ENCODE measurements around the gene CFI.
"Not testable (repeated sequence)": the region's sequence is repeated elsewhere in the genome, so short reads cannot be mapped to it uniquely, and the experiment has no call there.

Gene CFI

DNA sequence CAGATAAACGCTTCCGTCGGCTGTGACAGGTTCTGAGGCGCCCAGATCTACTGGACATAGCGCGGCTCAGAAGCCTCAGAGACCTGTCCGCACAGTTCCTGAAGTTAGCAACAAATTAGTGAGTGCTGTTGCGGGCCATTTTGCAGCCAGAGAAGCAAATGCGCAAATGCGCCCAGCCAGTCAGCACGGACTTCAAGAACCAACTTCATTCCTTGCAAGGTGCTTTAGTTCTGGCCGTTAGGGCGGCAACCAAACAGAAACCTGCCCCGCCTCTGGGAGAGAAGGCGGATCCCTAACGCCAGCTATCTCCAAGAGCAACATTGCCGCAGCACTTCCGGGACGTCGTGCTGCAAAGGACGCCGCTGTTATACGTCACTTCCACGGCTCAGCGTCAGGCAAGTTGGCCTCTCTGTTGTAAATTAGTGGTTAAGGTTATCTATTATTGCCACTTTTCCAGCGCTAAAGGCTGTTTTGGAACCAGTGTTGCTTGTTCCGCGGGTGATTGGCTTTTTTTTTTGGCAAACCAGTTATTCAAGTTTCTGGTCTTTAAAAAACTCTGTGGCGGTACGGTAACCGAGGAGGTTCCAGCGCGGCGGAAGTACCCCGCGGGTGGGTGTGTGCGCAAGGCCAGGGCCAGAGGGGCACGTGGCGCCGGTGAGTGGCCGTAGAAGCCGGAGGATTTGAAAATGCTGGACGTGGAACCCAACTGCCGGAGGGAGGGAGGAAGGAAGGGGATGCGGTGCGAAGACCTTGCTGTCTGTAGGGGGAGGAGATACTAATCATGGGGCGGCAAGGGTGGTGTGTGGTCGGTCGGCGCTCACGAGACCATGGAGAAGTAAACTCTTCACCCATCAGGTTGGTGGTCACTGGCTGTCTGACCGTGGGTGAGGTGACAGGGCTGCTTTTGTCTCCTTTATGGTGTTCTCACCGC is 13.6 kb upstream of the CFI start, which contains the start of gene GAR1:
TSS of gene GAR1 (plus strand) at position 612 of the 931 bp plus-strand sequence. CDS start 403 bp downstream, outside the sequence.
- peaks cover 5% of the 10 kb centered on the region; the same call in 1 of the 2 replicates for H3K4me1 ChIP-seq (ENCODE audit: insufficient read depth, low read length)
- no peaks in the 10 kb centered on the region for H3K36me3 ChIP-seq (ENCODE audit: insufficient read depth, low read length)
- peak within 1 kb of the TSS; percentile 93 for H3K9ac ChIP-seq (ENCODE audit: low read depth, low read length)
- no peaks in the 10 kb centered on the region for H3K9me3 ChIP-seq (ENCODE audit: control insufficient read depth, insufficient read depth, low read length)

DNA sequence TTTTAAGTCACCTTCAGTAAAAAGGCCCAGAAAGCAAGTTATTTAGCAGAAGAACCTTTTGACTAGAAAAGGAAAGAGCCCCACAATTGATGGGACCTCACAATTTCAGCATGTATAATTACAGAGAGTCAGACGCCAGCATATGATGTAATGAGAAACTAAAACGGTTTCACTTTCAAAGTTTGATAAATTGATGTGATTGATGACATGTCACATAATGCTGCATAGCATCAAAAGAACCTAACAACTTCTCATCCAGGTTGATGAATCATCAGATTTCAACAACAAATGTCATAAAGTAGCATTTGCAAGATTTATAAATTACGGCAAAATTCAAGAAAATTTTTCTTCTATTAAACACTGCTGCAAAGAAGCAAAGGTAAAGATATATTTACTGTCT is 9.9 kb upstream of the CFI start:
- Histone ChIP-seq H3K9ac (ENCODE audit: low read depth, low read length) (no peak overlapping the region), H3K4me1 (ENCODE audit: insufficient read depth, low read length) (peaks cover under 1% of the 10 kb centered on the region; the same call in 1 of the 2 replicates), H3K36me3 (ENCODE audit: insufficient read depth, low read length) (no peaks in the 10 kb centered on the region; the same call in 1 of the 2 replicates), H3K9me3 (ENCODE audit: control insufficient read depth, insufficient read depth, low read length) (no peaks in the 10 kb centered on the region)

DNA sequence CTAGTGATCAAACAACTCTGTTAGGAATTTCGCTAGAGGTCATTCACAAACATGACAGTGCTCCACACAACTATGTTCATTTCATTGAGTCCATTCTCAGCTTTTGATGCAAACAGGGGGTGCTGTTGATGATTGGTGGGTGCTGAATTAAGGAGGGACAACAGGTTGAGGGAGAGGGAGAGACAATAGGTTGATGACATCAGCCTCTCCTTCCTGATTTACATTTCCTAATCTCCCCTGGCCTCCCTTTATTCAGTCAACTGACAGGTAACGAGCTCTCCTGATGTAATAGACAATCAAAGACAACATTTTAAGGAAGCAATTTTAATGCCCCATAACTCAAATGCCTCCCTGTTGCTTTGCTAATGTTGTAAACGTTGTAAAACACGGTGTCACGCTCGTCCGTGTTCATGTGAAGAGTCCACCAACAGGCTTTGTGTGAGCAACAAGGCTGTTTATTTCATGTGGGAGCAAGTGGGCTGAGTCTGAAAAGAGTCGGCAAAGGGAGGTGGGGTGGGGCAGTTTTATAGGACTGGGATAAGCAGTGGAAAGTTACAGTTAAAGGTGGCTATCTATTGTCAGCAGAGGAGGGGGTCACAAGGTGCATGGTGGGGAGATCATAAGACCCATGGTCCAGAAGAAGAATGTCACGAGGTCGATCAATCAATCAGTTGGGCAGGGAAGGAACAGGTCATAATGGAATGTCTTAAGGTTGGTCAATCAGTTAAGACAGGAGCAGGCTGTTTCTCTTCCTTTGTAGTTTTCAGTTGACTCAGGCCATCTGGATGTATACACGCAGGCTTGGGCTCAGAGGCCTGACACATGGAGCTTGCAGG is 9.0 kb upstream of the CFI start:
- H3K9ac ChIP-seq (ENCODE audit: low read depth, low read length) = no peak overlapping the region
- H3K9me3 ChIP-seq (ENCODE audit: control insufficient read depth, insufficient read depth, low read length) = no peaks in the 10 kb centered on the region
- no peaks in the 10 kb centered on the region; the same call in 1 of the 2 replicates for H3K4me1 ChIP-seq (ENCODE audit: insufficient read depth, low read length)
- H3K36me3 ChIP-seq (ENCODE audit: insufficient read depth, low read length) = no peaks in the 10 kb centered on the region; the same call in 1 of the 2 replicates

DNA sequence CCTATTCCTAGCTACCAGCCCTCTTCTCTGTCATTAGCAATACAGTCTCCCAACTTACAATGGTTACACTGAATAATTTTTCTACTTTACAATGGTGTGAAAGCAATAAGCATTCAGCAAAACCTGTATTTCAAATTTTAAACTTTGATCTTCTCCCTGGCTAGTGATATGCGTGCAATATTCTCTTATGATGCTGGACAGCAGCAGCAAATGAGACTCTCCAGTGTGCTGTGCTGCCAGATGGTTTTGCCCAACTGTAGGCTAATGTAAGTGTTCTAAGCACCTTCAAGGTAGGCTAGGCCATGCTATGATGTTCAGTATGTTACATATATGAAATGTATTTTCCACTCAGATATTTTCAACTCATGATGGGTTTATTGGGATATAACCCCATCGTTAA is 7.9 kb upstream of the CFI start:
- Histone ChIP-seq H3K9me3 (ENCODE audit: control insufficient read depth, insufficient read depth, low read length) (no peaks in the 10 kb centered on the region), H3K4me1 (ENCODE audit: insufficient read depth, low read length) (no peaks in the 10 kb centered on the region; the same call in 1 of the 2 replicates), H3K9ac (ENCODE audit: low read depth, low read length) (no peak overlapping the region), H3K36me3 (ENCODE audit: insufficient read depth, low read length) (no peaks in the 10 kb centered on the region; the same call in 1 of the 2 replicates)

DNA sequence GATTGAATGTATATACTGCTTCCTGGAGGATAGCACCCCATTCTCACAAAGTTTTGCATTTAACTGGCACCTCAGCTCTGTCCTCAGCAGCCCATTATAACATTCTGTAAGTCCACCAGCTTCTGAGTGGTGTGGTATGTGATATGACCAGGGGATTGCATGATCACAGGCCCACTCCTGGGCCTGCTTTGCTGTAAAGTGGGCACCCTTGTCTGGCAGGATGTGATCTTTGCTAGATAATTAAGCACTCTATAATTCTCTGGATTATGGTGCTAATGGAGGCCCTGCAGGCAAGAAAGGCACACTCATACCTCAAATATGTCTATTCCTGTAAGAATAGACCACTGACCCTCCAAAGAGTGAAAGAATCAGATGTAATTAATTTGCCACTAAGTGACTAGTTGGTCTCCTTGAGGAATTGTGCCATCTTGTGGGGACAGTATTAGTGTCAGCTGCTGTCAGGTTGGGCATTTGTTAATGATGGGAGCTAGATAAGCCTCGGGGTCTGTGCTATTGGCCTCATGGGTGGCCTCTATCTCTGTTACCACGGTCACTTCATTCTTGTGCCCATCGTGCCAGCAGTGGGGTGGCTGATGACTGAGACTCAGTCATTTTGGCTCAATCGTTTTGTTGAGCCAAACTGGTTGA is 2.2 kb upstream of the CFI start:
- H3K9ac ChIP-seq (ENCODE audit: low read depth, low read length) = no peak overlapping the region
- no peaks in the 10 kb centered on the region for H3K9me3 ChIP-seq (ENCODE audit: control insufficient read depth, insufficient read depth, low read length)
- H3K4me1 ChIP-seq (ENCODE audit: insufficient read depth, low read length) = no peaks in the 10 kb centered on the region
- H3K36me3 ChIP-seq (ENCODE audit: insufficient read depth, low read length) = no peaks in the 10 kb centered on the region

DNA sequence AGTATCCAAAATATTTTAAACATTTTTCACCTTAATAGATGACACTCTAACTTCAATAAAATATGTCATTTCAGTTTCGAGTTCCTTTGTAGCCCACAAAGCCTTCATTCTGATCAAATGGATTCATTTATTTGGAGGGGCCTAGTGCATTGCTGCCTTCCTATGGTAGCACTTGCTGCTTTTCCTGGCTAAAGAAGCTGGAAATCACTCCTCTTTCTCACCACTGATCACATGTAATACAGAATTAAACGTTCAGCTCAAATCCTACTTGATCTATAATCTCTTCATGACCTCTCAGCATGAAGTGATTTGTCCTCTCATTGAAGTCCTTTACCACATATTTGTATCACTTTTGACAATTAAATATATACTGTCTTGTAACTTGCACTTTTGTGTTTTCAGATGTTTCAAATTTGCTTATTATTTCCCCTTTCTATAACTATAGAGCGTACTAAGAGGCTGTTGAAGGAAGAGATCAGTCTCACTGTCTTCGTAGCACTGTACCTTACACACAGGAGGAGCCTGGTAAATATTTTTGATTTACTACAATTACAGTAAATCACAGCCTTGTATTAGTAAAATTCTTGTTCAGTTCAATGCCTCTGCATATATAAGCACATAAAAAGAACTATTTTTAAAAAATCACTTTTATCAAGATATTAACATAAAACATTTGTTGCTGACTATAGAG is 555 bp downstream of the CFI start:
- H3K4me1 ChIP-seq (ENCODE audit: insufficient read depth, low read length) = no peaks in the 10 kb centered on the region
- H3K9me3 ChIP-seq (ENCODE audit: control insufficient read depth, insufficient read depth, low read length) = no peaks in the 10 kb centered on the region
- no peaks in the 10 kb centered on the region for H3K36me3 ChIP-seq (ENCODE audit: insufficient read depth, low read length)
- no peak overlapping the region for H3K9ac ChIP-seq (ENCODE audit: low read depth, low read length)

DNA sequence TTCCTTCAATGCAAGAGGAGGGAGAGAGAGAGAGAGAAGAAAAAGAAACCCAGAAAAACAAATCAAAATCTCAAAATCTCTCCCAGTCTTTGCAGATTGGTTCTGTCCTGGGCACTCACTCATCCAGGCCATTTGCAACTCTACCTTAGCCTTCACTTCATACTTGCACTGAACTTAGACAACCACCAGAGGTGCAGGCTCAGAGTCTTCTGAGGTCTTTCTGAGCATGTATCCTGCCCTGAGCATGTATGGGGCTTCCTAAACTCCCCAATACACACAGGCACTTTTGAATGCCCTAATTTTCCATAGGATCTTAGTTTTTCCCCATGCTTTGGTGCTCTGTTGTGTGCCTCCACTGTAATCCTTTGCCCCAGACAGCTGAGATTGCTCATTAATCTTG is 2.9 kb downstream of the CFI start:
- Histone ChIP-seq H3K9ac (ENCODE audit: low read depth, low read length) (no peak overlapping the region), H3K36me3 (ENCODE audit: insufficient read depth, low read length) (no peaks in the 10 kb centered on the region), H3K4me1 (ENCODE audit: insufficient read depth, low read length) (no peaks in the 10 kb centered on the region), H3K9me3 (ENCODE audit: control insufficient read depth, insufficient read depth, low read length) (no peaks in the 10 kb centered on the region)

DNA sequence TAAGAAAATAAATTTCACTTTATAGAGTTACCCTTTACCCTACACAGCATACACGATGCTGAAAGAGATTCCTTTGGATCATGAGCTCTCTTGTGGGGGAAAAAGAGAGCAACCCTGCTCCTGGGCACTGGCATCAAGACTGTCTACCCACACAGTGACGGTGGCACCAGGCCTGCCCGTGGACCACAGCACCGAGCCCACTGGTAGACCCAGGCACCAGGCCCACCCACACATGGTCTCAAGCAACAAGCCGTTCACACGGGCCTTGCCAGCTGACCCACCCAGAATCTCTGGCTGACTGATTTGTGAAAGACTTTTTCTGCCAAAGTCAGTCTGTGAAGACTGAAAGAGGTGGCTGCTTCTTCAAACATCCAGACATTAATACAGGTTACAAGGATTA is 6.7 kb downstream of the CFI start:
- no peaks in the 10 kb centered on the region for H3K4me1 ChIP-seq (ENCODE audit: insufficient read depth, low read length)
- no peaks in the 10 kb centered on the region for H3K36me3 ChIP-seq (ENCODE audit: insufficient read depth, low read length)

DNA sequence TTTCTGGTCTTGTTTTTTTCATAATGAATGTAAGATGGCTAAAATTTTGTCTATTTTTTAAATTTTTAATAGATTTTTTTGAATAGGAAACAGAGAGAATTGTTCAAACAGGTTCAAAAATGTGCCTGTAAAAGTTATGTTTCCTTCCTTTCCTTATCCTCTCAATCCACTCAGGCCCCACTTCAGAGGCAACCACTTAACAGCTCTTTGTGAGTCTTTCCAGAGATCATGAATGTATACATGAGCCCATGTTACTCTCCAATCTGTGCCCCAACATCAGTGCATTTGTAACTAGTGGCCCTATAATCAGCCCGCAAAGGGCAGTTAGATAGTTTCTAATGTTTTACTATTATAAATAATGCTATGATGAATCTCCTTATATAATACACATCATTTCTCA is 14.0 kb downstream of the CFI start:
- no peaks in the 10 kb centered on the region for H3K4me1 ChIP-seq (ENCODE audit: insufficient read depth, low read length)

More for the DNA sequence above, 6.7 kb downstream of the CFI start:
- H3K9me3 ChIP-seq (ENCODE audit: control insufficient read depth, insufficient read depth, low read length) = no peaks in the 10 kb centered on the region
- H3K9ac ChIP-seq (ENCODE audit: low read depth, low read length) = no peak overlapping the region

DNA sequence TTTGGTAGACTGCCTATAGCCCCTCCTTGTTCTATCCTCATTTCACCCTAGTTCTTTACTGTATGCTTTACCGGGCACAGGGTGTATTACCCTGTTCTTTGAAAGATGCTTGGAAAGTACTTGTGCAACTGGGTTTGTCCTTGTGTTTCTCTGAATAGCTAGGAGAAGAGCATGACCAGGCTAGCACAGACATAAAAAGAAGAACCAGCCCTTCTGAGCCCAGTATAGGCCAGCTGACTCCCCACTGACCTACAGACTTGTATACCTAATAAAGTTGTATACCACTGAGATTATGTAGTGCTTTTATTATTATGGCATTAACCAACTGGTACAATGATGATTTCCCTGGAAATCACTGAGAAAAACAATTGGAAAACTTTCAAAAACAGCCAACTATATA is 15.0 kb downstream of the CFI start:
- H3K4me1 ChIP-seq (ENCODE audit: insufficient read depth, low read length) = no peaks in the 10 kb centered on the region
- no peak overlapping the region for H3K9ac ChIP-seq (ENCODE audit: low read depth, low read length)
- H3K36me3 ChIP-seq (ENCODE audit: insufficient read depth, low read length) = no peaks in the 10 kb centered on the region
- no peaks in the 10 kb centered on the region for H3K9me3 ChIP-seq (ENCODE audit: control insufficient read depth, insufficient read depth, low read length)

More for the DNA sequence above, 14.0 kb downstream of the CFI start:
- Histone ChIP-seq H3K9me3 (ENCODE audit: control insufficient read depth, insufficient read depth, low read length) (no peaks in the 10 kb centered on the region), H3K36me3 (ENCODE audit: insufficient read depth, low read length) (no peaks in the 10 kb centered on the region), H3K9ac (ENCODE audit: low read depth, low read length) (no peak overlapping the region)

DNA sequence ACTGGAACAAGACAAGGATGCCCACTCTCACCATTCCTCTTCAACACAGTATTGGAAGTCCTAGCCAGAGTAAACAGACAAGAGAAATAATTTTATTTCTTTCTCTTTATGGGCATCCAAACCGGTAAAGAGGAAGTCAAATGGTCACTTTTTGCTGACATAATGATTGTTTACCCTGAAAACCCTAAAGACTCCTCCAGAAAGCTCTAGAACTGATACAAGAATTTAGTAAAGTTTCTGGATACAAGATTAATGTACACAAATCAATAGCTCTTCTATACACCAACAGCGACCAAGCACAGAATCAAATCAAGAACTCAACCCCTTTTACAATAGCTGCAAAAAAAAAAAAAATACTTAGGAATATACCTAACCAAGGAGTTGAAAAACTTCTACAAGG is 19.7 kb downstream of the CFI start:
- not testable (repeated sequence) for H3K9me3 ChIP-seq (ENCODE audit: control insufficient read depth, insufficient read depth, low read length); H3K9ac ChIP-seq (ENCODE audit: low read depth, low read length); H3K36me3 ChIP-seq (ENCODE audit: insufficient read depth, low read length); H3K4me1 ChIP-seq (ENCODE audit: insufficient read depth, low read length)

DNA sequence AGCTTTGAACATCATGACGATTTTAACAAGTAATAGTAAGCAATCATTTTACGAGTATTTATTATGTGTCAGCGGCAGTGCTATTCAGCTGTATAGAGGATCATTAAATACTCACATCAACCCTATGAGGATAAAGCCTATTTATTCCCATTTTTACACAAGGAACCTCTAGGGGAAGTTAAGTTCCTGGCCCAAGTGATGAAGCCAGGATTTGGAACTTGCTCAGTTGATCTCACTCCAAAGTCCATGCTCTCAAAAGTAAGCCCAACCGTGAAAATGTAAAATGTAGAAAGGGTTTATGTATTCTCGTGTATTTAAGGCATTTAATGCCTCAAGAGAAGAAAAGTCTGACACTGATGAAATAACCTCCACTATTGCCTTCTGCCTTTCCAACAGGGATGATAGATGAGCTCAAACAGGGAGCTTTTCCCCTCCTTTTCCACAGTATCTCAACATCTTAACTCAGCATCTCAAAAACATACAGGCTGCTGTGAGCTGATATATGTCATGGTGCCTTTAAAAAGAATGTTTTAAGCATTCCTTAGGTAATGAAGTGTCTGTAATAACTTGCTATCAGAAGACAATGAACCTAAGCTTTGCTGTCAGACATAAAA is 36.9 kb downstream of the CFI start:
- H3K36me3 ChIP-seq (ENCODE audit: insufficient read depth, low read length) = no peaks in the 10 kb centered on the region
- no peaks in the 10 kb centered on the region for H3K4me1 ChIP-seq (ENCODE audit: insufficient read depth, low read length)
- H3K9me3 ChIP-seq (ENCODE audit: control insufficient read depth, insufficient read depth, low read length) = no peaks in the 10 kb centered on the region
- no peak overlapping the region for H3K9ac ChIP-seq (ENCODE audit: low read depth, low read length)

DNA sequence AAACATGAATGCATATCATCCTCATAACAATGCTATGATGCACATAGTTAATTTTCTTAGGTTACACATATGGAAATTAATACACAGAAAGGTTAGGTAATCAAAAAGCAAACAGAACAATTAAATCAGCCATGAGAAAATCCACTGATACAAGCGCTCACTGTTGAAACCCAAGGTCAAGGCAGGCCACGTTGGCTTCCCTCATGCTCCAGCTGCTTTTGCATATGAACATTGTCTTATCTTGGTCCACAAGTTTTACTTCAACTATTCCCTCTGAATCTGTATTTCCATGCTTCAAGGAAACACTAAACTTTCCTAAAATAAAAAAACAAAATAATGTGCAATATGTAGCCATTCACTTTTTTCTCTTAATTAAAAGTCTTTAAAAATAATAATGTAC is 37.4 kb downstream of the CFI start:
- Histone ChIP-seq H3K36me3 (ENCODE audit: insufficient read depth, low read length) (no peaks in the 10 kb centered on the region), H3K9ac (ENCODE audit: low read depth, low read length) (no peak overlapping the region), H3K4me1 (ENCODE audit: insufficient read depth, low read length) (no peaks in the 10 kb centered on the region), H3K9me3 (ENCODE audit: control insufficient read depth, insufficient read depth, low read length) (no peaks in the 10 kb centered on the region)

Data from ES-I3 (cell line).